ENCODE results near the gene TRIM8. TPM values are rescaled to one million over a fixed set of nuclear protein-coding genes. Genes with fewer than 3 reads are reported as not detected.

The TRIM8 gene
- total RNA-seq, 2 donors from 2014 or later = 106 to 125 TPM

DNA sequence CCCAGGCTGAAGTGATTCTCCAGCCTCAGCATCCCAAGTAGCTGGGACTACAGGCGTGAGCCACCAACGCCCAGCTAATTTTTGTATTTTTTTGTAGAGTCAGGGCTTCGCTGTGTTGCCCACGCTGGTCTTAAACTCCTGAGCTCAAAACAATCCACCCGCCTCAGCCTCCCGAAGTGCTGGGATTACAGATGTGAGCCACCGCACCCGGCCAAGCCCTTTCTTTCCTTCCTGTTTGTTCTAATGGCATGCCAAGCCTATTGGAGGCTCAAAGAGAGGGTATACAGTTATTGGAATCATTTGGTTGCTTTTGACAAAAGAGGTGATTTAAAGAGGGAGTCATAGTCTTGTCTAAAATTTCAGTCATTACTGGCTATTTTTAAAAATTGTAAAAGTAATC, 46.0 kb upstream of the TRIM8 start:
- Histone ChIP-seq H3K27ac (peak overlapping the region; percentile 47 to 84), H3K4me1 (peaks cover 0 to 80% of the 10 kb centered on the region in 2 donors), H3K36me3 (peaks cover 18% of the 10 kb centered on the region), H3K27me3 (no peaks in the 10 kb centered on the region), H3K9me3 (no peaks in the 10 kb centered on the region), H3K4me3 (no peak overlapping the region)
- TF ChIP-seq, protein P1, sequence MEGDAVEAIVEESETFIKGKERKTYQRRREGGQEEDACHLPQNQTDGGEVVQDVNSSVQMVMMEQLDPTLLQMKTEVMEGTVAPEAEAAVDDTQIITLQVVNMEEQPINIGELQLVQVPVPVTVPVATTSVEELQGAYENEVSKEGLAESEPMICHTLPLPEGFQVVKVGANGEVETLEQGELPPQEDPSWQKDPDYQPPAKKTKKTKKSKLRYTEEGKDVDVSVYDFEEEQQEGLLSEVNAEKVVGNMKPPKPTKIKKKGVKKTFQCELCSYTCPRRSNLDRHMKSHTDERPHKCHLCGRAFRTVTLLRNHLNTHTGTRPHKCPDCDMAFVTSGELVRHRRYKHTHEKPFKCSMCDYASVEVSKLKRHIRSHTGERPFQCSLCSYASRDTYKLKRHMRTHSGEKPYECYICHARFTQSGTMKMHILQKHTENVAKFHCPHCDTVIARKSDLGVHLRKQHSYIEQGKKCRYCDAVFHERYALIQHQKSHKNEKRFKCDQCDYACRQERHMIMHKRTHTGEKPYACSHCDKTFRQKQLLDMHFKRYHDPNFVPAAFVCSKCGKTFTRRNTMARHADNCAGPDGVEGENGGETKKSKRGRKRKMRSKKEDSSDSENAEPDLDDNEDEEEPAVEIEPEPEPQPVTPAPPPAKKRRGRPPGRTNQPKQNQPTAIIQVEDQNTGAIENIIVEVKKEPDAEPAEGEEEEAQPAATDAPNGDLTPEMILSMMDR (IDR thresholded peaks at IDR 0.05) = no peak
- DNase-seq (ENCODE audit: low spot score) = no peak

DNA sequence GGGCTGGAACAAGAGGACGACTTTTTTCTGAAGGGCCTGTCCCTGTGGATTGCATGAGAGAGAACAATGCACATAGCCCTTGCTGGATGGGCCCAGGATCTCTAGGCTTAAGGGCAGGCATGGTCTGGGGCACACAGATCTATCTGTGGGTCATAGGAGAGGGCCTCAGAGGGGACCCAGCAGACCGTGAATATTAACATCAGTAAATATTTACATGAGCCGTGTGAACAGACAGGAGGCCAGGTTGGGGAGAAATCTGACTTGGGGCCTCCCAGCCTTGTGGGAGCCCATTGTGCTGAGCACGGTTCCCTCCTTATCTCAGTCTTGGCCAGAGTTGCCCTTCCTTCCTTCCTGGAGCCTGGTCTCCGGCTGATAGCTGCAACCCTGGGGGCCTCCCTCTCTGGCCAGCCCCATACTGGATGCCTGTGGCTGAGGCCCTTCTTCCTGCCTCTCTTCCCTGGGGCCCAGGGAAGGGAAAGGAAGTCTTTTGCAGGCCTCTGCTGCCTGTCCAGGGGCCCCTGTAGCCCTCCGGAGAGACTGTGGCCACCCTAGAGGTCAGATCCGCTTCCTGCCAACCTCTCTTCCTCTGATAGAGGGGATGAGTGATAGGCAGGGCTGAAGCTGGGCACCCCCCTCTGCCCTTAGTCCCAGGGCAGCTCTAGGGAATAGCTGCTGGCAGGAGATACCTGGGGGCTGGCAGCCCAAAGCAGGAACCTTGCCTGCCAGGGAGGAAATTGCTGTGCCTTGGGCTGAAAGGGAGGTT, 44.5 kb upstream of the TRIM8 start:
- Histone ChIP-seq H3K36me3 (peaks cover 11% of the 10 kb centered on the region), H3K27ac (peak overlapping the region; percentile 35 to 84), H3K4me1 (peaks cover 0 to 95% of the 10 kb centered on the region in 2 donors), H3K27me3 (no peaks in the 10 kb centered on the region), H3K4me3 (no peak overlapping the region), H3K9me3 (no peaks in the 10 kb centered on the region)
- no peak for DNase-seq (ENCODE audit: low spot score)
- TF ChIP-seq, protein P1 (IDR thresholded peaks at IDR 0.05) = no peak

DNA sequence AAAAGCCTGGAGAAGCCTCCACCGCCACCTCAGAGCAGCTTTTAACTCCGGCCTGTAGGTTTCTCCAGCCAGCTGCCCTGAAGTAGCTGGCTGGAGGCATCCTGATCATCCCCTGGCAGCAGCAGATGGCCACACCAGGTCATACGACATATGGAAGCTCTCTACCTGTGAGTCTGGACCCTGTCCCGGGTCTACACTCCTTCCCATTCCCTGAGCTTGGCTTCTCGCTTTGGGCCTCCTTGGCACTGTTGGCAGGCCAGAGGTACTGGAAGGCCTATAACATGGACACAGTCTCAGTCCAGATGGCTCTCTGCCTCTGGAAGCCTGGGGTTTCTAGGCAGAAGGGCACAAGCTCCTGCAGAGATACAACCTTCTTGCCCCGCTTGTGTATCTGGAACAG, 43.5 kb upstream of the TRIM8 start:
- Histone ChIP-seq H3K27ac (peak overlapping the region in 1 of 2 donors; percentile 84), H3K36me3 (peaks cover 7% of the 10 kb centered on the region), H3K9me3 (no peaks in the 10 kb centered on the region), H3K4me3 (no peak overlapping the region), H3K27me3 (no peaks in the 10 kb centered on the region), H3K4me1 (peaks cover 0 to 100% of the 10 kb centered on the region in 2 donors)
- TF ChIP-seq, protein P1 (IDR thresholded peaks at IDR 0.05) = no peak
- no peak for DNase-seq (ENCODE audit: low spot score)

DNA sequence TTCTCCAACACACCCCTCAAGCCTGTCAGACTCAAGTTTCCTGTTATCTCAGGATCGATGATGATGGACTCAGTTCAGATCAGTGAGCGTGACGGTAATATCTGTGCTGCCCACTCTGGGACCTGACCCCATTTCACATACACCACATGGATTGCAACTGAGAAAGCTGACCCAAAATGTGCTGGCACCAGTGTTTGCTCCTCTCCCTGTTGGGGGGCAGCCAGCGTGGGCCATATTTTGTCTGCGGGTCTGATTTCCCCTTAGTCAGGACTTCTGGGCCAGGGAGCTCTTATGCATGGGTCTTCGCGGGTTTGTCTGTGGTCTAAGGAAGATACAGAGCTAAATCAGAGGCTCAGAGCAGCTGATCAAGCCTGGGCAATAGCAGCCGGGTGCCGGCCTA, 42.6 kb upstream of the TRIM8 start:
- Histone ChIP-seq H3K9me3 (no peaks in the 10 kb centered on the region), H3K4me1 (peaks cover 0 to 94% of the 10 kb centered on the region in 2 donors), H3K27me3 (no peaks in the 10 kb centered on the region), H3K4me3 (no peak overlapping the region), H3K36me3 (peaks cover 7% of the 10 kb centered on the region), H3K27ac (peak overlapping the region; percentile 60 to 84)
- no peak for DNase-seq (ENCODE audit: low spot score)
- TF ChIP-seq, protein P1 (IDR thresholded peaks at IDR 0.05) = no peak

DNA sequence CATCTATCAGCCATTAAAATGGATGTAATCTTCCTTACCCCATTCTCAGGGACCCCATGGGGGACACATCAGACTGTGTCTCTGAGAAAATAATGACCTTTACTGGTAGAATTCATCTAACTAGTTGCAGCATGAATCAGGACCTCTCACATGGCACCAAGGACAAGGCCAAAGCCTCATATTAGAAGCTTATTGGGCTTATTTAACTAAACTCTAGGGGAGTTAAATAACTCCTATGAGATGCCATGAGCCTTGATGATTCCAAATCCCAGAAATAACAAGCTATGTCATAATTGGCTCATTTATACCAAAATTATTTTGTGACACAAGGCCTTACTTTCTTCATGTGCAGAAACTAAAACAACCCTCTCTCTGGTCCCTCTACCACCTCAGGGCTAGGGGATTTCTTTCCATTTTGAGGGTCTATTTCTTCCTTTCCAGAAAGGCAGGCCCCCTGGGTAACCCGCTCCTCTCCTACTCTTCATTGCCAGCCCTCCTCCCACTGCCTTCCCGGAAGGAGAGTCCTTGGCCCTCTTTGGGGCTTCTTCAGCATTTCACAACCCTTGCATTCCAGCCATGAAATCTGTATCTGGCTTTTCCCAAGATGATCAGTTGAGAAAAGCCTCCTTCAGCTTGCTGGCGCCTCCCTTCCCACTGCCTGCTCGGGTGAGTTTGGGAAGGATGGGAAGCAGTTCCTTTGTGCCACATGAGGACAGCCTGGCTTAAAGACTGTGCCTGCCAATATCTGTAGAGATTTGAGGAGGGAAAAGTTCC, 41.8 kb upstream of the TRIM8 start:
- DNase-seq (ENCODE audit: low spot score) = no peak
- TF ChIP-seq, protein P1 (IDR thresholded peaks at IDR 0.05) = no peak
- H3K27ac ChIP-seq = peak overlapping the region; percentile 60 to 84
- H3K9me3 ChIP-seq = no peaks in the 10 kb centered on the region
- no peak overlapping the region for H3K4me3 ChIP-seq
- peaks cover 0 to 86% of the 10 kb centered on the region in 2 donors for H3K4me1 ChIP-seq
- no peaks in the 10 kb centered on the region for H3K27me3 ChIP-seq
- peaks cover 7% of the 10 kb centered on the region for H3K36me3 ChIP-seq

Measured in right atrium auricular region (tissue), 2 donors.